ENCODE measurements around the gene GOLGA2. TPM values are rescaled to one million over a fixed set of nuclear protein-coding genes. Genes with fewer than 3 reads are reported as not detected.

The GOLGA2 gene
- total RNA-seq, 1 donor from 2014 or later: 25.2 TPM

DNA sequence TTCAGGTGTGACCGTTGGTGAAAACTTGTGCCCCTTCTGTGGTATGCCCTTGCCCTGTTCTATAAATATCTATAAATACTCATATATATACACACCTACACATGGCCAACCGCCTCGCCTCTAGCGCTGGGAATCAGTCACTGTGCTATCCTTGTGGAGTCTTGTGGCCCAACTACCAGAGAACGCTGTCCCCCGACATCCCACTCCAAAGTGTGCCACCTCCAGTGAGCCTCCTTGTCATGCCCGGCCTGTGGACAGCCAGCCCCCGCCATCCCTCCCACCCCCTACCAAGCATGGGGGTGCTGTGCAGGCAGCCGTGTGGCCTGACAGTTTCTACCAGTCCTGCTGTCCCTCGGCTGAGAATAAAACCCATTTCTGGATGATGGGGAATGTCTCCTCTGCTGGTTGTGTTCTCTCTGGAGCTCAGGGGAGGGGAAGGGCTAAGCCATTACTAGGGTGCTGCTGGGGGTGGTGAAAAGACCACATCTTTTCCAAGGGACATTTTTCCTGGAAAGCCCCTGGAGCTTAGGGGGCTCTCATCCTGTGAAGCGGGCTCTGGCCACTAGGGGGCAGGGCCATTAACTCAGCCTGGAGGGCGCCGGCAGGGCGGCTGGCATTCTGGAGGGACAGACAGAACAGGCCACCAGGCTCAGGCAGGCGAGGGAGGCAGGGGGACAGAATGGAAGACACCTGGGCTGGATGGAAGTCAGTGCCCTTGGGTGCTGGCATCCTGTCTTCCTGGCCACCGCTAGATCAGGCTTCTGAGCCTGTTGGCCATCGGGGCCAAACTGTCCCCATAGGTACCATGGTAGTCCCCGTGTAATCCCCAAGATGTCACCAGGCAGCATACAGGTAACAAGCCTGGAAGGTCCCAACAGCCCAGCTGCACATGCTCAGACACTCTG is 20.7 kb downstream of the GOLGA2 start:
- DNase-seq (ENCODE audit: low spot score): peak; percentile 89
- Histone ChIP-seq H3K4me2 (no peak overlapping the region), H3K79me2 (ENCODE audit: low read depth) (no peaks in the 10 kb centered on the region), H3F3A (ENCODE audit: low read depth) (peaks cover 6% of the 10 kb centered on the region), H3K9me3 (ENCODE audit: low read depth) (no peaks in the 10 kb centered on the region), H3K27me3 (peaks cover 12% of the 10 kb centered on the region), H3K36me3 (no peaks in the 10 kb centered on the region), H3K27ac (no peak overlapping the region), H2AFZ (replicated peaks) (no peak overlapping the region), H3K4me1 (peaks cover 7% of the 10 kb centered on the region), H3K9ac (no peak overlapping the region), H4K20me1 (ENCODE audit: low read depth) (peaks cover 24% of the 10 kb centered on the region), H3K4me3 (no peak overlapping the region)
- no peaks in the 10 kb centered on the region for H3K9me3 Mint-ChIP-seq
- no peak overlapping the region for H3K27ac Mint-ChIP-seq
- peaks cover 17% of the 10 kb centered on the region for H3K36me3 Mint-ChIP-seq
- no peak overlapping the region for H3K4me3 Mint-ChIP-seq
- TF ChIP-seq EZH2phosphoT487 (IDR thresholded peaks at IDR 0.05) (no peak), CTCF (IDR thresholded peaks at IDR 0.05) (peak; percentile 91)
- peaks cover 10% of the 10 kb centered on the region for H3K4me1 Mint-ChIP-seq
- peaks cover 5% of the 10 kb centered on the region for H3K27me3 Mint-ChIP-seq (ENCODE audit: insufficient read depth, low read depth)

- Histone ChIP-seq H3K4me1 (peaks cover 7% of the 10 kb centered on the region), H3K27me3 (peaks cover 20% of the 10 kb centered on the region), H3K79me2 (ENCODE audit: low read depth) (no peaks in the 10 kb centered on the region), H3K4me3 (no peak overlapping the region), H3K27ac (no peak overlapping the region), H3K9ac (no peak overlapping the region), H3F3A (ENCODE audit: low read depth) (peaks cover 13% of the 10 kb centered on the region), H2AFZ (replicated peaks) (no peak overlapping the region), H4K20me1 (ENCODE audit: low read depth) (peaks cover 24% of the 10 kb centered on the region), H3K9me3 (ENCODE audit: low read depth) (no peaks in the 10 kb centered on the region), H3K4me2 (no peak overlapping the region), H3K36me3 (no peaks in the 10 kb centered on the region)
- Mint-ChIP-seq H3K27me3 (ENCODE audit: insufficient read depth, low read depth) (peaks cover 5% of the 10 kb centered on the region), H3K9me3 (no peaks in the 10 kb centered on the region), H3K36me3 (peaks cover 21% of the 10 kb centered on the region), H3K4me3 (no peak overlapping the region), H3K27ac (no peak overlapping the region), H3K4me1 (peaks cover 13% of the 10 kb centered on the region)
- TF ChIP-seq EZH2phosphoT487 (IDR thresholded peaks at IDR 0.05): no peak
- no peak for TF ChIP-seq EZH2 (IDR thresholded peaks at IDR 0.05)
- TF ChIP-seq CTCF (IDR thresholded peaks at IDR 0.05): no peak
- DNase-seq (ENCODE audit: low spot score): no peak
Measured at GRCh38 chr9:128254362-128254761, 21.4 kb downstream of the GOLGA2 start.

GRCh38 chr9:128253991-128254346 is 21.8 kb downstream of the GOLGA2 start:
- H3K4me1 ChIP-seq: peaks cover 7% of the 10 kb centered on the region
- peaks cover 24% of the 10 kb centered on the region for H4K20me1 ChIP-seq (ENCODE audit: low read depth)
- Mint-ChIP-seq H3K27me3 (ENCODE audit: insufficient read depth, low read depth) (peaks cover 5% of the 10 kb centered on the region), H3K4me3 (no peak overlapping the region), H3K27ac (peak overlapping the region; percentile 33), H3K4me1 (peaks cover 13% of the 10 kb centered on the region), H3K9me3 (no peaks in the 10 kb centered on the region), H3K36me3 (peaks cover 20% of the 10 kb centered on the region)
- H3F3A ChIP-seq (ENCODE audit: low read depth): peaks cover 16% of the 10 kb centered on the region
- DNase-seq (ENCODE audit: low spot score): no peak
- no peak overlapping the region for H3K9ac ChIP-seq
- H2AFZ ChIP-seq (replicated peaks): no peak overlapping the region
- no peak overlapping the region for H3K4me3 ChIP-seq
- no peaks in the 10 kb centered on the region for H3K79me2 ChIP-seq (ENCODE audit: low read depth)
- H3K4me2 ChIP-seq: no peak overlapping the region
- no peak overlapping the region for H3K27ac ChIP-seq
- TF ChIP-seq EZH2 (IDR thresholded peaks at IDR 0.05) (no peak), EZH2phosphoT487 (IDR thresholded peaks at IDR 0.05) (no peak), CTCF (IDR thresholded peaks at IDR 0.05) (no peak)
- H3K36me3 ChIP-seq: no peaks in the 10 kb centered on the region
- H3K27me3 ChIP-seq: peaks cover 23% of the 10 kb centered on the region
- no peaks in the 10 kb centered on the region for H3K9me3 ChIP-seq (ENCODE audit: low read depth)

Measured in neural progenitor cell (in vitro differentiated cells).